ENCODE data around the gene CDADC1. TPM values are rescaled to one million over a fixed set of nuclear protein-coding genes. Genes with fewer than 3 reads are reported as not detected.
A peak's percentile ranks its signal among the peaks of the same experiment; 100 is the strongest.

CDADC1 gene
- total RNA-seq, 2 donors from 2014 or later = 2.0 to 6.1 TPM

DNA sequence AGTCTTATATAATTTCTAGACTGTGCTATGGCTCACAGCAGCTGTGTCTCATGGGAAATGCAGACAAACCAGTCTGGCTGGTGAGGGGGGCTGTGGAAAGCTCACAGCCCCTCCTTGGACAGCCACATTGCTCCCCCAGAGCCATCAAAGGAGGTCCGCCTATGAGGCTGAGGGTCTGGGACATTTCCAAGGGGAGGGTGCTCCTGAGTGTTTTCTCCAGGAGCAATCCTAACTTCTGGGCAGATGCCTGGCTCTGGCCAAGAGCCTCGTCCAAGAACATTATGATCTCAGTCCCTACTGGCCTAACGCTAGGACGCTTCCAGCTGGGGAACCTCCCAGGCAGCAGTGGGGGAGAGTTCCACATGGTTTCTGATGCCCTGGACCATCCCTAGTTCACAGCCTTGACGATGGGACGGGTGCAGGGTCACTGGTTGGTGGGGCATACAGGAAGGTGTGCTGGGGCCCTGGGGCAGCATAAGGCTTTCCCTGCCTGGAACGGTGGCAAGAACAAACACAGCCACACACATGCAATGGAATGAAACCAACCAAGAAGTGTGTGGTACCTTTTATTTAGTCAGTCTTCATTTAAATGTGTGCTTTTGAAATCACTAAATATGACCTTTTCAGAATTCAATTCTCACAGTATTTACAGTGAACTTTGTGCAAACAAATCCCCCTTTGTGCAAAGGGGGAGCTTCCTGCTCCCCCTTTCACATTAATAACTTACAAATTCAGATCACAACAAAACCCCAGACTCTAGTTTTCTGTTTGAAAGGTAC is 60.6 kb downstream of the CDADC1 start:
- H3K36me3 ChIP-seq = no peaks in the 10 kb centered on the region
- peak overlapping the region; percentile 78 to 81 for H3K27ac ChIP-seq
- no peaks in the 10 kb centered on the region for H3K9me3 ChIP-seq
- no peaks in the 10 kb centered on the region for H3K27me3 ChIP-seq (replicated peaks; ENCODE audit: insufficient read depth)
- peak; percentile 86 for DNase-seq (ENCODE audit: low spot score)
- H3K4me3 ChIP-seq = no peak overlapping the region
- TF ChIP-seq POLR2AphosphoS5 (IDR thresholded peaks at IDR 0.05) (peak; percentile 89), POLR2A (IDR thresholded peaks at IDR 0.05) (no peak)
- TF ChIP-seq, protein P1, sequence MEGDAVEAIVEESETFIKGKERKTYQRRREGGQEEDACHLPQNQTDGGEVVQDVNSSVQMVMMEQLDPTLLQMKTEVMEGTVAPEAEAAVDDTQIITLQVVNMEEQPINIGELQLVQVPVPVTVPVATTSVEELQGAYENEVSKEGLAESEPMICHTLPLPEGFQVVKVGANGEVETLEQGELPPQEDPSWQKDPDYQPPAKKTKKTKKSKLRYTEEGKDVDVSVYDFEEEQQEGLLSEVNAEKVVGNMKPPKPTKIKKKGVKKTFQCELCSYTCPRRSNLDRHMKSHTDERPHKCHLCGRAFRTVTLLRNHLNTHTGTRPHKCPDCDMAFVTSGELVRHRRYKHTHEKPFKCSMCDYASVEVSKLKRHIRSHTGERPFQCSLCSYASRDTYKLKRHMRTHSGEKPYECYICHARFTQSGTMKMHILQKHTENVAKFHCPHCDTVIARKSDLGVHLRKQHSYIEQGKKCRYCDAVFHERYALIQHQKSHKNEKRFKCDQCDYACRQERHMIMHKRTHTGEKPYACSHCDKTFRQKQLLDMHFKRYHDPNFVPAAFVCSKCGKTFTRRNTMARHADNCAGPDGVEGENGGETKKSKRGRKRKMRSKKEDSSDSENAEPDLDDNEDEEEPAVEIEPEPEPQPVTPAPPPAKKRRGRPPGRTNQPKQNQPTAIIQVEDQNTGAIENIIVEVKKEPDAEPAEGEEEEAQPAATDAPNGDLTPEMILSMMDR (IDR thresholded peaks at IDR 0.05) = no peak
- WGBS = 13% methylated on average over 7 of the region's 7 CpGs
- intact Hi-C loops (cut with DNase I) = no loop called here
- H3K4me1 ChIP-seq (replicated peaks) = peaks cover 9% of the 10 kb centered on the region

DNA sequence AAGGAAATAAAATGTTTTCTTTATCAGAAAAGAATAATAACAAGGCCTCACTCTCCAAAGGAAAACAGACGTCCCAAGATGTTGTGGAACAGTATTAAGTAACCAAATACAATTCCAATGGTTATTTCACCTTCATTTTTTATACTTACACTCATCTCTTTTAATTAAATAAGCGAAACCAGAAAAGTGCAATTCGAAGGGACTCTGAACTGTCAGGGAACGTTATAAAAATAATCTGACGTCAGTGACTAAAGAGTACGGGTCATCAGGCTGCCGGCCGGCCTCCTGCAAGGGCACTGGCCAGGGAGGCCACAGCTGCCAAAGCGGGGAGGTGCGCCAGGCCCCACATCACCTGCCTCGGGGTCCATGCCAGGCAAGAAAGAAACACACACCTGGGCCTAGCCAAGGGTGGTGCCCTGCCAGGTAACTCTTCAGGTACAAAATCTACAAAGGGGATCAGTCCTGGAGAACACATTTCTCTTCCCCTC is 61.2 kb downstream of the CDADC1 start:
- H3K36me3 ChIP-seq = no peaks in the 10 kb centered on the region
- TF ChIP-seq POLR2A (IDR thresholded peaks at IDR 0.05) (no peak), POLR2AphosphoS5 (IDR thresholded peaks at IDR 0.05) (no peak)
- TF ChIP-seq, protein P1 (IDR thresholded peaks at IDR 0.05) = no peak
- no peak overlapping the region for H3K4me3 ChIP-seq
- H3K27me3 ChIP-seq (replicated peaks; ENCODE audit: insufficient read depth) = no peaks in the 10 kb centered on the region
- H3K4me1 ChIP-seq (replicated peaks) = peaks cover 9% of the 10 kb centered on the region
- intact Hi-C loops (cut with DNase I) = no loop called here
- no peaks in the 10 kb centered on the region for H3K9me3 ChIP-seq
- WGBS = 38% methylated on average over 11 of the region's 11 CpGs
- H3K27ac ChIP-seq = peak overlapping the region; percentile 78 to 81
- peak; percentile 57 for DNase-seq (ENCODE audit: low spot score)

DNA sequence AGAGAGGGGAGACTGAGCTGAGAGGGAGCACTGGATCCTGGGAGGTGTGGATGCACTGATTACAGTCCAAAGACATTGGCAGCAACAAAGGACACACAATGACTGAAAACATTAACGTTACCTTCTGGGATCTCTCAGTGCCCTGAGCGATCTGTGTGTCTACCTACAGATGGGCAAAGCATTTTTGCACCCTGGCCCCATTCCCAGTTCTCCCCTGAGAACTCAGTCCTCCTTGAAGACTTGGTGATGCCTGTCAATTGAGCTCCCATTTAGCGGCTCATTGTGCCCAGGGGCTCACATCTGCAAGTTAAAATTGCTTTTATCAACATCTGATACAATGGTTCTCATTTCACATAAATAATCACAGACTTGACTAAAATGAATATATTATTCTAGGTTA is 62.5 kb downstream of the CDADC1 start:
- intact Hi-C loops (cut with DNase I) = no loop called here
- peak overlapping the region; percentile 78 to 81 for H3K27ac ChIP-seq
- no peak for DNase-seq (ENCODE audit: low spot score)
- H3K4me3 ChIP-seq = no peak overlapping the region
- no peak for TF ChIP-seq POLR2A (IDR thresholded peaks at IDR 0.05)
- TF ChIP-seq, protein P1 (IDR thresholded peaks at IDR 0.05) = no peak
- no peak for TF ChIP-seq POLR2AphosphoS5 (IDR thresholded peaks at IDR 0.05)
- no peaks in the 10 kb centered on the region for H3K36me3 ChIP-seq
- 88% methylated on average over 3 of the region's 3 CpGs for WGBS
- no peaks in the 10 kb centered on the region for H3K27me3 ChIP-seq (replicated peaks; ENCODE audit: insufficient read depth)
- no peaks in the 10 kb centered on the region for H3K9me3 ChIP-seq
- peaks cover 9% of the 10 kb centered on the region for H3K4me1 ChIP-seq (replicated peaks)

DNA sequence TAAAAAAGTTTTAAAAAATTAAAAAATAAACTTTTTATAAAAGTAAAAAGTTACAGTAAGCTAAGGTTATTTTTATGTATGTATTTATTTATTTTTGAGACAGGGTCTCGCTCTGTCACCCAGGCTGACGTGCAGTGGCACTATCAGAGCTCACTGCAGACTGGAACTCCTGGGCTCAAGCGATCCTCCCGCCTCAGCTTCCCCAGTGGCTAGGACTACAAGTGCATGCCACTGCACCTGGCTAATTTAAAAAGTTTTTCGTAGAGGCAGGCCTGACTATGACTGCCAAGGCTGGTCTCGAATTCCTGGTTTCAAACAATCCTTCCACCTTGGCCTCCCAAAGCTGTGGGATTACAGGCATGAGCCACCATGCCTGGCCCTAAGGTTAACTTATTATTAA is 64.1 kb downstream of the CDADC1 start:
- TF ChIP-seq, protein P1 (IDR thresholded peaks at IDR 0.05) = no peak
- no peak for TF ChIP-seq POLR2A (IDR thresholded peaks at IDR 0.05)
- no peak for TF ChIP-seq POLR2AphosphoS5 (IDR thresholded peaks at IDR 0.05)
- no peak for DNase-seq (ENCODE audit: low spot score)
- H3K27ac ChIP-seq = no peak overlapping the region
- no peak overlapping the region for H3K4me3 ChIP-seq
- intact Hi-C loops (cut with DNase I) = no loop called here
- peaks cover 9% of the 10 kb centered on the region for H3K4me1 ChIP-seq (replicated peaks)
- H3K36me3 ChIP-seq = no peaks in the 10 kb centered on the region
- 94% methylated on average over 6 of the region's 6 CpGs for WGBS
- H3K9me3 ChIP-seq = no peaks in the 10 kb centered on the region
- H3K27me3 ChIP-seq (replicated peaks; ENCODE audit: insufficient read depth) = no peaks in the 10 kb centered on the region
